HG02623 (cell line): Measurements from ENCODE around the gene N4BP3.
"Not testable (repeated sequence)": the region's sequence is repeated elsewhere in the genome, so short reads cannot be mapped to it uniquely, and the experiment has no call there.

Experiments used
- ATAC-seq: cut with Tn5 transposase; IDR thresholded peaks from one replicate; pipeline ENCODE4 v1.9.1; 2021; ENCODE audit warnings: moderate library complexity; ENCODE audit not compliant: unreplicated experiment

The N4BP3 gene

DNA sequence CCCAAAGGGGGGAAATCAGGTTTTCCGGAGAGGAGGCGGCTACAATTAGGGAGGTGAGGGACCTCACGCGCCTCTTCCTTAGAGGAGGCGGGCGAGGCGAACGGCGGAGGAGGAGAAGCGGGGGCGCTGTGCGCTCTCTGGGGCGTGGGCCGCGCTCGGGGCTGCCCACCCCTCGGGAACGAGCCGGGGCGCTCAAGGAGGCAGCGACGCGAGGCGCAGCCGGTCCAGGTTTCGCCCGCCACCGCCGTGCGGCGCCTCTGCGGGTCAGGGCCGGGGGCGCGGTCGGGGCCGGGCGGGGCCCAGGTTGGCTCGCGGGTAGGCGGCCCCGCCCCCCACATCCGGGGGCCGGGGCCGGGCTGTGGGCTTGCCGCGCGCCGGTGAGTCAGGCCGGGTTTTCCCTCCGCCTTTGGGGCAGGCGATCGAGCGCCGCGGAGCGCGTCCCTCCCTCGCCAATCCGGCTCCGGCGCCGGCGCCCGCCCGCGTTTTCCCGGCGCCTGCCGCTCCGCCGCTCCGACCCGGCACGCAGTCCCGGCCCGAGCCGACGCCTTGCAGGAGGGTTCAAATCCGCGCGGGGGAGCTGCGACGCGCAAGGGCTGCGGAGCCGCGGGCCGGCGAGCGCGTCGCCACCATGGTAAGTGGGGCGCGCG lies at the start of gene N4BP3:
Gene N4BP3 (plus strand): TSS at position 392 of the 647 bp plus-strand sequence. CDS start 6,052 bp downstream, outside the sequence.
- peak; percentile 63 for ATAC-seq

DNA sequence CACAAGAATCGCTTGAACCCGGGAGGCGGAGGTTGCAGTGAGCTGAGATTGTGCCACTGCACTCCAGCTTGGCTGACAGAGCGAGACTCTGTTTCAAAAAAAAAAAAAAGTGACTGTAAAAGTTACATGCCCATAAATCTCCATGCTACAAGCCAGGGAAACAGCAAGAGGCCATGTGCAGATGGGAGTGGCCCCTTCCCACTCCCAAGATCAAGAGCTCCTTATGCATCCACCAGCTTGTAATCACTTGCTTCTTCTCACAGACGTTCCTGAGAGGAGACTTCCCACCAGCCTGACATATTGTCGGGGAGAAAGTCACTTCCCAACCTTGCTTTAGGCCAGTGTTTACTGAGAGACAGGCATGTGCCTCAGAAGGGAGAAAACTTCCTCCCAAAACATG lies 45.6 kb upstream of the N4BP3 start:
- ATAC-seq, result no peak

- no peak for ATAC-seq
Measured at GRCh38 chr5:178068293-178068692, 45.0 kb upstream of the N4BP3 start.

- no peak for ATAC-seq
Measured at GRCh38 chr5:178069909-178070308, 43.4 kb upstream of the N4BP3 start.

- no peak for ATAC-seq
Measured at GRCh38 chr5:178071108-178071507, 42.2 kb upstream of the N4BP3 start.

- ATAC-seq, result no peak
Measured at GRCh38 chr5:178072749-178073148, 40.6 kb upstream of the N4BP3 start.

- no peak for ATAC-seq
Measured at GRCh38 chr5:178074266-178074952, 38.9 kb upstream of the N4BP3 start.

DNA sequence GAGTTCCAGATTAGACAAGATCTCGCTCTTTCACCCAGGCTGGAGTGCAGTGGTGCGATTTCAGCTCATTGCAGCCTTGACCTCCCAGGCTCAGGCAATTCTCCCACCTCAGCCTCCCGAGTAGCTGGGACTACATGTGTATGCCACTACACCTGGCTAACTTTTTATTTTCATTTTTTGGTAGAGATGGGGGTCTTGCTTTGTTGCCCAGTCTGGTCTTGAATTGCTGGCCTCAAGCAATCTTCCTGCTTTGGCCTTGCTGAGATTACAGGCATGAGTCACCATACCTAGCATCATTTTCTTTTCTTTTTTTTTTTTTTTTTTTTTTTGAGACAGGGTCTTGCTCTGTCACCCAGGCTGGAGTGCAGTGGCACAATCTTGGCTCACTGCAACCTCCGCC lies 36.4 kb upstream of the N4BP3 start:
- ATAC-seq, result not testable (repeated sequence)

- no peak for ATAC-seq
Measured at GRCh38 chr5:178077751-178078150, 35.6 kb upstream of the N4BP3 start.

DNA sequence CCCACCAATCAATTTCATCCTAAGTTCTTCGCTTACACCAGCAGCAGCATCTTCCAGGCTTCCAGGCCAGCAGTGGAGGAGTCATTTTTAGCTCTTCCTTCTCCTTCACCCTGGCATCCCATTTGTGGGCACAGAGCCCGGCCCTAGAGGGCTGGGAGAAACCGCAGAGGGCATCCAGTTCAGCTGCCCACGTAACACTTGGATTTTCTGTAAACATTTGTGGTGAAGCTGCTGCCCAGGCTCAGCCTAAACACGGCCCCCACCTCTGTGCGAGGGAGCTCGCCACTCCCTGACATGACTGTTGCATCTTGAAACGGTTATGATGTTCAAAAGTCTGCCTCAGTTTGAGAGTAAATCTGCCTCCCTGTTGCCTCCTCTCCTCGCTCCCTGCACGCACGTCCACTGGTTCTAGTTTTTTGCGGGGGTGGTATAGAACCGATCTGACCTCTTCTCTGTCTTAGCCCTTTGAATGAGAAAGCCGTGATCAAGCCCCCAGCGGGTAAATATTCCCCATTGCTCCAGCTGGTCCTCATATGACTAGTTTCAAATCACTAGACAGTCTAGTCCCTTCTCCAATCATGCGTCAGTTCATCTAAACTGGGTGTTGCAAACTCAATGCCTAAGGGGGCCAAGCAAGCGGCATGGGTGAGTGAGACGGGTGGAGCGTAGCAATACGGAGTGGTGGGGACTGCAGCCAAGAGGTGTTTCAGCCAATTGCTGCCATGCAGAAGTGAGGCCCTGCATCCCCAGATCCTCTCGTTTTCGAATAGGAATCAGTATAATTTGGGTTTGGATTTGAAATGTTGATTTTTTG lies 34.9 kb upstream of the N4BP3 start:
- ATAC-seq, result no peak

GRCh38 chr5:178080056-178080455 lies 33.3 kb upstream of the N4BP3 start:
- no peak for ATAC-seq

DNA sequence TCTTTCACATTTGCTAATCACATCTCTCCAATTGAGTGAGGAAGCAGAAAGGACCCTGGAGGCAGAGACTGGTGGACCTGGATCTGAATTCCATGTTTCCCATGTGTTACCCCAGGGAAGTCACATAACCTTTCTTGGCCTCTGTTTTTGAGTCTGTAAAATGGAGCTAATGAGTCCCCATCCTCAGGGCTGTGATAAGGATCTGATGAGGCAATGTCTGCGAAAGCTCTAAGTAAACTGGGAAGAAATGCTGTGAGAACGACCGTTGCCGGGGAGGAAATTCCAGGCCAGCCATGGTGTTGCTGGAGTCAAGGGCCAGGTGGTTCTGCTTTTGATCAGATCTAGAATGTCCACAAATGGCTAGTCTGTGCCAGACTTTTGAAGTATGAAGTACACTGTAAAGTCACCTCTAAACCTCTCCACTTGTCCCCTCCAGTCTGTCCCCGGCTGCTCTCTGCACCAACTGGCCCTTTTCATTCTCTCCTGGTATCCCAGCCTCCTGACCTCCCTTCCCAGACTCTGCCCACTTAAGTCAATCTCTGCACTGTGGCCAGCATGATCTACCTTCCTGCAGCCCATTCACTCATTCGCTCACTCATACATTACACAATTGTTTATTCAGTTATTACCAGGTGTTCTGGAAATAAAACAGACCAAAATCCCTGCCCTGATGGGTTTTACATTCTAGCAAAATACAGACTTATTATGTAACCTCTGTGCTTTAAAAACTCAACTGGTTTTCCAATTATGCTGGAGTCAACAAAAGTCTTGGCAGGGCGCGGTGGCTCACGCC lies 32.5 kb upstream of the N4BP3 start:
- no peak for ATAC-seq

GRCh38 chr5:178081571-178082243 lies 31.6 kb upstream of the N4BP3 start:
- ATAC-seq, result no peak

DNA sequence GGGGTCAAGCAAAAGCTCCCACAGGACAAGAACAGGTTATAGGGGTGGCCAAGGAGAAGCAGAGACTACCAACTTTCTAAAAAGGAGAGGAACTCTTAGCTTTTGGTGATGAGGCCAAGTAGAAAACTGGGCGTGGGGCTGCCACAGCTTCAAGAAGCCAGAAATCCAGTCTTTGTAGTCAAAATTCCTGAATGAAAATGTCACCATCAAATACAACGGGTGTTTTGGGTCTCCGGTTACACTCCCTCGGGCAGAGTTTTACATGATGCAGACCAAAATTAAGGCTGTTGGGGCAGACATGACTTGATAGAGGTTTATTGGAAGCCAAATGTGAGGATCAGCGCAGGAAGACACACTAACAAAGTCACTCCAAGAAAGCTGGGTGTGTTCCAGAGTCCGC lies 29.4 kb upstream of the N4BP3 start:
- no peak for ATAC-seq

- no peak for ATAC-seq
Measured at GRCh38 chr5:178085316-178085715, 28.0 kb upstream of the N4BP3 start.

- no peak for ATAC-seq
Measured at GRCh38 chr5:178086266-178086665, 27.1 kb upstream of the N4BP3 start.

GRCh38 chr5:178087199-178087598 lies 26.1 kb upstream of the N4BP3 start:
- not testable (repeated sequence) for ATAC-seq

- ATAC-seq, result no peak
Measured at GRCh38 chr5:178090856-178091255, 22.5 kb upstream of the N4BP3 start.

- no peak for ATAC-seq
Measured at GRCh38 chr5:178093134-178093533, 20.2 kb upstream of the N4BP3 start.

DNA sequence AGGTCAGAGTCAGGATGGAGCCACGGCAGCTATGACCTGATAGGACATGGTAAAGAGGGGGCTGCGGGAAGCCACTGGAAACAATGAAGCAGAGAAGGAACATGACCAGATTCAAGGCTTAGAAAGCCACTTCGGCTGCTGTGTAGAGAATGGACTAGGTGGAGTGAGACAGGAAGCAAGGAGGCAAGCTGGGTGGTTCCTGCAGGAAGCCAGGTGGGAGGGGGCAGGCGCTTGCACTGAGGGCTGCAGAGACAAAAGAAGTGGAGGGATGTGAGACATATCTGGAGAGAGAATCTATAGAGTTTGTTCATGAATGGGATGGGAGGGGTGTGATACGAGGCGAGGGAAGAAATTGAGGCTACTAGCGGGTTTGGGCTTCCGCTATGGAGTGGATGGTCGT lies 19.0 kb upstream of the N4BP3 start:
- no peak for ATAC-seq
